Fibroblast of mammary gland (primary cell): ENCODE data around the gene CDH5.
A peak's percentile ranks its signal among the peaks of the same experiment; 100 is the strongest.

Experiments
- DNase-seq: peaks from one replicate; pipeline ENCODE4 v3.0.0-alpha.2; 2010; ENCODE audit warnings: low read depth
- H3K4me3 ChIP-seq: 2 replicates; pipeline ENCODE4 v1.5.1; 2011; ENCODE audit warnings: low read depth, mild to moderate bottlenecking, low read length, moderate library complexity; ENCODE audit not compliant: control insufficient read depth
- TF ChIP-seq, protein P1 (sequence below): conservative IDR thresholded peaks from 2 replicates; pipeline ENCODE4 v1.5.1; 2011; ENCODE audit warnings: low read depth, low read length, inconsistent platforms; ENCODE audit not compliant: control insufficient read depth, insufficient read depth

Gene CDH5

DNA sequence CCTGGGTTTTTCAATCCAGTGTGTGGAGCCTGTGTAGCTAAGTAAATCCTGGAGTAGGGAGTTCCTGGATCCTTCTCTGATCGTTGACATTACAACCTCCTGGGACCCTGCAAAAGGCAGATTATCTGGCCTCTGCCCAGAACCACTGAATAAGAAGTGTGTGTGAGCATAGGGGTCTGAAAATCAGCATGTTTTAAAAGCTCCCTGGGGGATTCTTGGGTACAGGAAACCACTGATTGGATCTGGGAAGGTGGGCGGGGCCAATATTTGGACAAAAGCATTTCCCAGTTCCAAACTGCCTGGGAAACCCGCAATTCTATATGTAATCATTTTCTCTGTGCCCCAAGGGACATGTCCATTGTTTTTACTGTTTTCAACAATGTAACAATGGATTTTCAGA, 33.4 kb downstream of the CDH5 start:
- DNase-seq, result peak; percentile 32
- H3K4me3 ChIP-seq, result no peak overlapping the region
- TF ChIP-seq, protein P1, sequence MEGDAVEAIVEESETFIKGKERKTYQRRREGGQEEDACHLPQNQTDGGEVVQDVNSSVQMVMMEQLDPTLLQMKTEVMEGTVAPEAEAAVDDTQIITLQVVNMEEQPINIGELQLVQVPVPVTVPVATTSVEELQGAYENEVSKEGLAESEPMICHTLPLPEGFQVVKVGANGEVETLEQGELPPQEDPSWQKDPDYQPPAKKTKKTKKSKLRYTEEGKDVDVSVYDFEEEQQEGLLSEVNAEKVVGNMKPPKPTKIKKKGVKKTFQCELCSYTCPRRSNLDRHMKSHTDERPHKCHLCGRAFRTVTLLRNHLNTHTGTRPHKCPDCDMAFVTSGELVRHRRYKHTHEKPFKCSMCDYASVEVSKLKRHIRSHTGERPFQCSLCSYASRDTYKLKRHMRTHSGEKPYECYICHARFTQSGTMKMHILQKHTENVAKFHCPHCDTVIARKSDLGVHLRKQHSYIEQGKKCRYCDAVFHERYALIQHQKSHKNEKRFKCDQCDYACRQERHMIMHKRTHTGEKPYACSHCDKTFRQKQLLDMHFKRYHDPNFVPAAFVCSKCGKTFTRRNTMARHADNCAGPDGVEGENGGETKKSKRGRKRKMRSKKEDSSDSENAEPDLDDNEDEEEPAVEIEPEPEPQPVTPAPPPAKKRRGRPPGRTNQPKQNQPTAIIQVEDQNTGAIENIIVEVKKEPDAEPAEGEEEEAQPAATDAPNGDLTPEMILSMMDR, result no peak

DNA sequence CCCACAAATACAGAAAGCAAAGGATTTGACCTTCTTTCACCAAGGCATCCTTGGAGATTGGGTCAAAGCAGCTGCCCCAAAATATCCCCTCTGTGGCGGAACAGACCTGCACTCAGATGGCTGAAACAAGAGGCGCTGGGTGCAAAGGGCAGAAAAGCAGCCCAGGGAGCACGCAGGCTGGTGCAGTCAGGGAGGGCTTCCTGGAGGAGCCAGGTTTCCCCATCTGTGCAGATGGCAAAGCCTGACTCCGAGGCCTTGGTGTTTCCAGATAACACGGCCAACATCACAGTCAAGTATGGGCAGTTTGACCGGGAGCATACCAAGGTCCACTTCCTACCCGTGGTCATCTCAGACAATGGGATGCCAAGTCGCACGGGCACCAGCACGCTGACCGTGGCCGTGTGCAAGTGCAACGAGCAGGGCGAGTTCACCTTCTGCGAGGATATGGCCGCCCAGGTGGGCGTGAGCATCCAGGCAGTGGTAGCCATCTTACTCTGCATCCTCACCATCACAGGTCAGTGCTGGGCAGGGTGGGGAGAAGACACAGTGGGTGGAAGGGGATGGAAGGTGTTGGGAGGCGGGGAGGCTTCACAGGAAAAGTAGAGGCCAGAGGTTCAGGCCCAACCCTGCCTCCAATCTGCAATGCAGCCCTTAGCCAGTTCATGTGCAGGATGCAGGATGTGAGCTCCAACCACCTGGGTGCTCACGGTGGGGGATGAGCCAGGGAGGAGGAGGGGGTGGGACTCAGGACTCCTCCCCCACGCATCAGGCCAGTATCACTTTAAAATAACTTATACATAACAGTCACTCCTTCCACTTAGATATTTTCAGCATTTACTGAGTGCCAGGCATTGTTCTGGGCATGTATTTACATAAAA, 34.3 kb downstream of the CDH5 start:
- H3K4me3 ChIP-seq, result no peak overlapping the region
- TF ChIP-seq, protein P1, result no peak
- DNase-seq, result no peak

DNA sequence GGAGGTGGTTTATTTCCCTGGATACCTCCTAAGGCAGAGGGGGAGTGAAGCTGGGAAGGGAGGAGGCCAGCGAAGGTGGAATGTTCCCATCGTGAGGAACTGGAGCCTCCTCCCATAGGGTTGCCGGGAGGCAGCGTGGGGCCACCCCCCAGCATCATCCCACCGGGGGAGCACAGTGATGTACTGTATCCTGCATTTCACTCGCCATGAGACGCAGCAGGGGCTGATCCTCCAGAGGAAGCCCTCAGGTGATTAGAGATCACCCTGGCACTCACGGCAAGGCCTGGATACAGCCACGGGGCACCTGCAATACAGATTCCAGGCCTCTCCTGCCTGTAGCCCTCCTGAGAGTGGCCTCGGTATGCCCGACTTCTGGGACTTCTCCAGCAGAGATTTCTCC, 35.1 kb downstream of the CDH5 start:
- TF ChIP-seq, protein P1, result no peak
- H3K4me3 ChIP-seq, result no peak overlapping the region
- no peak for DNase-seq

DNA sequence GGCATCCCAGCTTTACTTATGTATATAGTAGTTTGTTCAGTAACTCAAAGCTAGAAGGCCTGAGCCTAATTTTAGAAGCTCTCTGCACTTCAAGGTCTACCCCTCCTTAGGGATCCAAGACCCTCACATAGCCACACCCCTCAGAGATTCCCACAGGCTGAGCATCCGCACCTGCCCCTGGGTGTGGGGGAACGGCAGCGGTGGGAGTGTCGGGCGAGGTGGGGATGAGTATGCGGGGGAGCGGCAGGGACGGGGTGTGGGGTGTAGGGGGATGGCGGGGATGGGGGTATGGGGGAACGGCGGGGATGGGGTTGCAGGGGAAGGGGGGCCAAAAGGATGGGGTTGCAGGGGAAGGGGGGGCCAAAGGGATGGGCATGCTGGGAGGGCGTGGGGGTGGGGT, 35.7 kb downstream of the CDH5 start:
- TF ChIP-seq, protein P1, result no peak
- H3K4me3 ChIP-seq, result no peak overlapping the region
- no peak for DNase-seq

DNA sequence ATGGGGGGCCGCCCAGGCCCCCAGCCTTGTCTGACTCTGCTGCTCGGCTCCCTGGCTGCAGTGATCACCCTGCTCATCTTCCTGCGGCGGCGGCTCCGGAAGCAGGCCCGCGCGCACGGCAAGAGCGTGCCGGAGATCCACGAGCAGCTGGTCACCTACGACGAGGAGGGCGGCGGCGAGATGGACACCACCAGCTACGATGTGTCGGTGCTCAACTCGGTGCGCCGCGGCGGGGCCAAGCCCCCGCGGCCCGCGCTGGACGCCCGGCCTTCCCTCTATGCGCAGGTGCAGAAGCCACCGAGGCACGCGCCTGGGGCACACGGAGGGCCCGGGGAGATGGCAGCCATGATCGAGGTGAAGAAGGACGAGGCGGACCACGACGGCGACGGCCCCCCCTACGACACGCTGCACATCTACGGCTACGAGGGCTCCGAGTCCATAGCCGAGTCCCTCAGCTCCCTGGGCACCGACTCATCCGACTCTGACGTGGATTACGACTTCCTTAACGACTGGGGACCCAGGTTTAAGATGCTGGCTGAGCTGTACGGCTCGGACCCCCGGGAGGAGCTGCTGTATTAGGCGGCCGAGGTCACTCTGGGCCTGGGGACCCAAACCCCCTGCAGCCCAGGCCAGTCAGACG, 36.2 kb downstream of the CDH5 start:
- DNase-seq, result no peak
- TF ChIP-seq, protein P1, result no peak
- H3K4me3 ChIP-seq, result no peak overlapping the region

DNA sequence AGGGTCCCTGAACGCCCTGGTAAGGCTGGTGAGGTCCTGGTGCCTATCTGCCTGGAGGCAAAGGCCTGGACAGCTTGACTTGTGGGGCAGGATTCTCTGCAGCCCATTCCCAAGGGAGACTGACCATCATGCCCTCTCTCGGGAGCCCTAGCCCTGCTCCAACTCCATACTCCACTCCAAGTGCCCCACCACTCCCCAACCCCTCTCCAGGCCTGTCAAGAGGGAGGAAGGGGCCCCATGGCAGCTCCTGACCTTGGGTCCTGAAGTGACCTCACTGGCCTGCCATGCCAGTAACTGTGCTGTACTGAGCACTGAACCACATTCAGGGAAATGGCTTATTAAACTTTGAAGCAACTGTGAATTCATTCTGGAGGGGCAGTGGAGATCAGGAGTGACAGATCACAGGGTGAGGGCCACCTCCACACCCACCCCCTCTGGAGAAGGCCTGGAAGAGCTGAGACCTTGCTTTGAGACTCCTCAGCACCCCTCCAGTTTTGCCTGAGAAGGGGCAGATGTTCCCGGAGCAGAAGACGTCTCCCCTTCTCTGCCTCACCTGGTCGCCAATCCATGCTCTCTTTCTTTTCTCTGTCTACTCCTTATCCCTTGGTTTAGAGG, 37.1 kb downstream of the CDH5 start:
- H3K4me3 ChIP-seq, result no peak overlapping the region
- DNase-seq, result no peak
- TF ChIP-seq, protein P1, result no peak
